ENCODE results near the gene ANGPTL5.

ANGPTL5 gene

GRCh38 chr11:101907815-101908214, 8.5 kb downstream of the ANGPTL5 start:
- no peak overlapping the region for H3K27ac ChIP-seq (ENCODE audit: low read depth, low read length)
- no peak overlapping the region for H3K9ac ChIP-seq (ENCODE audit: low read depth in 1 of 2, low read length in 2 of 2)
- no peaks in the 10 kb centered on the region for H3K27me3 ChIP-seq (ENCODE audit: control insufficient read depth in 1 of 2, insufficient read depth in 2 of 2, low read length in 2 of 2)
- H3K9me3 ChIP-seq (ENCODE audit: control insufficient read depth in 1 of 2, low read length in 2 of 2), result no peaks in the 10 kb centered on the region
- H3K36me3 ChIP-seq (ENCODE audit: control insufficient read depth in 1 of 2, insufficient read depth in 2 of 2, low read length in 2 of 2), result no peaks in the 10 kb centered on the region
- H3K4me3 ChIP-seq (ENCODE audit: low read depth in 1 of 2, low read length in 2 of 2), result no peak overlapping the region
- H3K4me1 ChIP-seq (ENCODE audit: control insufficient read depth in 1 of 2, insufficient read depth in 2 of 2, low read length in 2 of 2), result no peaks in the 10 kb centered on the region

GRCh38 chr11:101894505-101894904, 21.8 kb downstream of the ANGPTL5 start:
- Histone ChIP-seq H3K9ac (ENCODE audit: low read depth in 1 of 2, low read length in 2 of 2) (no peak overlapping the region), H3K27ac (ENCODE audit: low read depth, low read length) (no peak overlapping the region), H3K36me3 (ENCODE audit: control insufficient read depth in 1 of 2, insufficient read depth in 2 of 2, low read length in 2 of 2) (no peaks in the 10 kb centered on the region), H3K9me3 (ENCODE audit: control insufficient read depth in 1 of 2, low read length in 2 of 2) (no peaks in the 10 kb centered on the region), H3K4me1 (ENCODE audit: control insufficient read depth in 1 of 2, insufficient read depth in 2 of 2, low read length in 2 of 2) (no peaks in the 10 kb centered on the region), H3K27me3 (ENCODE audit: control insufficient read depth in 1 of 2, insufficient read depth in 2 of 2, low read length in 2 of 2) (no peaks in the 10 kb centered on the region), H3K4me3 (ENCODE audit: low read depth in 1 of 2, low read length in 2 of 2) (no peak overlapping the region)

GRCh38 chr11:101889767-101890166, 26.6 kb downstream of the ANGPTL5 start:
- Histone ChIP-seq H3K27me3 (ENCODE audit: control insufficient read depth in 1 of 2, insufficient read depth in 2 of 2, low read length in 2 of 2) (no peaks in the 10 kb centered on the region), H3K4me3 (ENCODE audit: low read depth in 1 of 2, low read length in 2 of 2) (no peak overlapping the region), H3K36me3 (ENCODE audit: control insufficient read depth in 1 of 2, insufficient read depth in 2 of 2, low read length in 2 of 2) (no peaks in the 10 kb centered on the region), H3K9me3 (ENCODE audit: control insufficient read depth in 1 of 2, low read length in 2 of 2) (no peaks in the 10 kb centered on the region), H3K4me1 (ENCODE audit: control insufficient read depth in 1 of 2, insufficient read depth in 2 of 2, low read length in 2 of 2) (no peaks in the 10 kb centered on the region), H3K27ac (ENCODE audit: low read depth, low read length) (no peak overlapping the region), H3K9ac (ENCODE audit: low read depth in 1 of 2, low read length in 2 of 2) (no peak overlapping the region)

- no peak overlapping the region for H3K27ac ChIP-seq (ENCODE audit: low read depth, low read length)
- H3K36me3 ChIP-seq (ENCODE audit: control insufficient read depth in 1 of 2, insufficient read depth in 2 of 2, low read length in 2 of 2), result no peaks in the 10 kb centered on the region
- no peaks in the 10 kb centered on the region for H3K9me3 ChIP-seq (ENCODE audit: control insufficient read depth in 1 of 2, low read length in 2 of 2)
- no peak overlapping the region for H3K4me3 ChIP-seq (ENCODE audit: low read depth in 1 of 2, low read length in 2 of 2)
- H3K9ac ChIP-seq (ENCODE audit: low read depth in 1 of 2, low read length in 2 of 2), result no peak overlapping the region
- no peaks in the 10 kb centered on the region for H3K27me3 ChIP-seq (ENCODE audit: control insufficient read depth in 1 of 2, insufficient read depth in 2 of 2, low read length in 2 of 2)
- H3K4me1 ChIP-seq (ENCODE audit: control insufficient read depth in 1 of 2, insufficient read depth in 2 of 2, low read length in 2 of 2), result no peaks in the 10 kb centered on the region
These were observed 30.7 kb downstream of the ANGPTL5 start for GRCh38 chr11:101885631-101886030.

GRCh38 chr11:101881586-101881985, 34.7 kb downstream of the ANGPTL5 start:
- Histone ChIP-seq H3K27me3 (ENCODE audit: control insufficient read depth in 1 of 2, insufficient read depth in 2 of 2, low read length in 2 of 2) (no peaks in the 10 kb centered on the region), H3K27ac (ENCODE audit: low read depth, low read length) (no peak overlapping the region), H3K36me3 (ENCODE audit: control insufficient read depth in 1 of 2, insufficient read depth in 2 of 2, low read length in 2 of 2) (no peaks in the 10 kb centered on the region), H3K4me3 (ENCODE audit: low read depth in 1 of 2, low read length in 2 of 2) (no peak overlapping the region), H3K4me1 (ENCODE audit: control insufficient read depth in 1 of 2, insufficient read depth in 2 of 2, low read length in 2 of 2) (peaks cover 0 to 7% of the 10 kb centered on the region in 2 donors), H3K9me3 (ENCODE audit: control insufficient read depth in 1 of 2, low read length in 2 of 2) (no peaks in the 10 kb centered on the region), H3K9ac (ENCODE audit: low read depth in 1 of 2, low read length in 2 of 2) (no peak overlapping the region)

GRCh38 chr11:101880222-101880621, 36.1 kb downstream of the ANGPTL5 start:
- Histone ChIP-seq H3K36me3 (ENCODE audit: control insufficient read depth in 1 of 2, insufficient read depth in 2 of 2, low read length in 2 of 2) (no peaks in the 10 kb centered on the region), H3K4me3 (ENCODE audit: low read depth in 1 of 2, low read length in 2 of 2) (no peak overlapping the region), H3K9ac (ENCODE audit: low read depth in 1 of 2, low read length in 2 of 2) (no peak overlapping the region), H3K9me3 (ENCODE audit: control insufficient read depth in 1 of 2, low read length in 2 of 2) (no peaks in the 10 kb centered on the region), H3K27ac (ENCODE audit: low read depth, low read length) (no peak overlapping the region), H3K4me1 (ENCODE audit: control insufficient read depth in 1 of 2, insufficient read depth in 2 of 2, low read length in 2 of 2) (peaks cover 0 to 7% of the 10 kb centered on the region in 2 donors), H3K27me3 (ENCODE audit: control insufficient read depth in 1 of 2, insufficient read depth in 2 of 2, low read length in 2 of 2) (no peaks in the 10 kb centered on the region)

- H3K4me1 ChIP-seq (ENCODE audit: control insufficient read depth in 1 of 2, insufficient read depth in 2 of 2, low read length in 2 of 2), result peaks cover 8 to 17% of the 10 kb centered on the region in 2 donors
- H3K27me3 ChIP-seq (ENCODE audit: control insufficient read depth in 1 of 2, insufficient read depth in 2 of 2, low read length in 2 of 2), result no peaks in the 10 kb centered on the region
- H3K9ac ChIP-seq (ENCODE audit: low read depth in 1 of 2, low read length in 2 of 2), result no peak overlapping the region
- H3K27ac ChIP-seq (ENCODE audit: low read depth, low read length), result no peak overlapping the region
- no peaks in the 10 kb centered on the region for H3K9me3 ChIP-seq (ENCODE audit: control insufficient read depth in 1 of 2, low read length in 2 of 2)
- H3K4me3 ChIP-seq (ENCODE audit: low read depth in 1 of 2, low read length in 2 of 2), result no peak overlapping the region
- no peaks in the 10 kb centered on the region for H3K36me3 ChIP-seq (ENCODE audit: control insufficient read depth in 1 of 2, insufficient read depth in 2 of 2, low read length in 2 of 2)
These were observed 44.0 kb downstream of the ANGPTL5 start for GRCh38 chr11:101872171-101872882.

GRCh38 chr11:101870510-101870909, 45.8 kb downstream of the ANGPTL5 start:
- H3K9me3 ChIP-seq (ENCODE audit: control insufficient read depth in 1 of 2, low read length in 2 of 2), result no peaks in the 10 kb centered on the region
- no peaks in the 10 kb centered on the region for H3K27me3 ChIP-seq (ENCODE audit: control insufficient read depth in 1 of 2, insufficient read depth in 2 of 2, low read length in 2 of 2)
- H3K4me1 ChIP-seq (ENCODE audit: control insufficient read depth in 1 of 2, insufficient read depth in 2 of 2, low read length in 2 of 2), result peaks cover 19 to 27% of the 10 kb centered on the region in 2 donors
- H3K9ac ChIP-seq (ENCODE audit: low read depth in 1 of 2, low read length in 2 of 2), result no peak overlapping the region
- no peaks in the 10 kb centered on the region for H3K36me3 ChIP-seq (ENCODE audit: control insufficient read depth in 1 of 2, insufficient read depth in 2 of 2, low read length in 2 of 2)
- H3K27ac ChIP-seq (ENCODE audit: low read depth, low read length), result no peak overlapping the region
- no peak overlapping the region for H3K4me3 ChIP-seq (ENCODE audit: low read depth in 1 of 2, low read length in 2 of 2)

- no peak overlapping the region for H3K27ac ChIP-seq (ENCODE audit: low read depth, low read length)
- H3K9ac ChIP-seq (ENCODE audit: low read depth in 1 of 2, low read length in 2 of 2), result no peak overlapping the region
- H3K9me3 ChIP-seq (ENCODE audit: control insufficient read depth in 1 of 2, low read length in 2 of 2), result peaks cover 0 to 3% of the 10 kb centered on the region in 2 donors
- peaks cover 19 to 27% of the 10 kb centered on the region in 2 donors for H3K4me1 ChIP-seq (ENCODE audit: control insufficient read depth in 1 of 2, insufficient read depth in 2 of 2, low read length in 2 of 2)
- H3K36me3 ChIP-seq (ENCODE audit: control insufficient read depth in 1 of 2, insufficient read depth in 2 of 2, low read length in 2 of 2), result no peaks in the 10 kb centered on the region
- no peaks in the 10 kb centered on the region for H3K27me3 ChIP-seq (ENCODE audit: control insufficient read depth in 1 of 2, insufficient read depth in 2 of 2, low read length in 2 of 2)
- H3K4me3 ChIP-seq (ENCODE audit: low read depth in 1 of 2, low read length in 2 of 2), result no peak overlapping the region
These were observed 48.4 kb downstream of the ANGPTL5 start for GRCh38 chr11:101867951-101868350.

GRCh38 chr11:101866619-101867491, 49.5 kb downstream of the ANGPTL5 start:
- H3K9me3 ChIP-seq (ENCODE audit: control insufficient read depth in 1 of 2, low read length in 2 of 2), result peaks cover 0 to 3% of the 10 kb centered on the region in 2 donors
- H3K4me3 ChIP-seq (ENCODE audit: low read depth in 1 of 2, low read length in 2 of 2), result no peak overlapping the region
- no peaks in the 10 kb centered on the region for H3K36me3 ChIP-seq (ENCODE audit: control insufficient read depth in 1 of 2, insufficient read depth in 2 of 2, low read length in 2 of 2)
- no peaks in the 10 kb centered on the region for H3K27me3 ChIP-seq (ENCODE audit: control insufficient read depth in 1 of 2, insufficient read depth in 2 of 2, low read length in 2 of 2)
- no peak overlapping the region for H3K27ac ChIP-seq (ENCODE audit: low read depth, low read length)
- H3K4me1 ChIP-seq (ENCODE audit: control insufficient read depth in 1 of 2, insufficient read depth in 2 of 2, low read length in 2 of 2), result peaks cover 19 to 27% of the 10 kb centered on the region in 2 donors
- no peak overlapping the region for H3K9ac ChIP-seq (ENCODE audit: low read depth in 1 of 2, low read length in 2 of 2)
